A549 treated with Hydrocortisone at 1 μM for 4 hours (cell line): Measurements from ENCODE around the gene LRRC37A. TPM values are rescaled to one million over a fixed set of nuclear protein-coding genes. Genes with fewer than 3 reads are reported as not detected.

Experiments used
- total RNA-seq: library from RNA; stranded (reverse); fragments of 200-300 nt; extraction: Qiagen RNA extraction; gene quantifications from 5 replicates; pipeline ENCODE4 v1.2.3, GENCODE V29; 2022

LRRC37A gene
- 0.60 to 1.1 TPM (median 0.94 TPM) in 5 replicates for total RNA-seq

GRCh38 chr17:46294831-46295230 lies at the start of gene LRRC37A:
LRRC37A (plus strand) TSS chr17:46295131; CDS start chr17:46295134, 3 bp downstream.

GRCh38 chr17:46361755-46362154 lies 66.8 kb downstream of the LRRC37A start, which contains the start of gene ARL17B:
ARL17B (minus strand) TSS chr17:46361766; CDS start chr17:46358397, 3,369 bp downstream.

Other genes with a start within 250 kb of the LRRC37A start
- 22.6 to 25.7 TPM (median 23.6 TPM) in 5 replicates for gene KANSL1, start 101.7 kb upstream of the LRRC37A start, total RNA-seq
- 4.8 to 7.3 TPM (median 6.5 TPM) in 5 replicates for gene ARL17B, start 66.6 kb downstream of the LRRC37A start, total RNA-seq
- 3.2 to 4.5 TPM (median 4.1 TPM) in 5 replicates for gene LRRC37A2, start 217.3 kb downstream of the LRRC37A start, total RNA-seq